Left forelimb (tissue), 1 donor: Measurements from ENCODE around the gene URI1.
"Not testable (repeated sequence)": the region's sequence is repeated elsewhere in the genome, so short reads cannot be mapped to it uniquely, and the experiment has no call there.

Source experiments
- DNase-seq: peaks from one replicate; pipeline ENCODE4 v3.0.0-alpha.2; 2018; ENCODE audit warnings: low spot score

URI1 gene

GRCh38 chr19:30024091-30024490 is 82.1 kb downstream of the URI1 start:
- no peak for DNase-seq

- DNase-seq, result no peak
Measured at GRCh38 chr19:30026933-30027332, 84.9 kb downstream of the URI1 start.

GRCh38 chr19:30028118-30028991 is 86.3 kb downstream of the URI1 start:
- DNase-seq, result no peak

GRCh38 chr19:30028992-30029343 is 86.9 kb downstream of the URI1 start:
- no peak for DNase-seq

GRCh38 chr19:30029721-30030510 is 87.9 kb downstream of the URI1 start:
- DNase-seq, result no peak

GRCh38 chr19:30034321-30034720 is 92.3 kb downstream of the URI1 start:
- DNase-seq, result no peak

GRCh38 chr19:30036154-30037129 is 94.4 kb downstream of the URI1 start:
- no peak for DNase-seq

- DNase-seq, result no peak
Measured at GRCh38 chr19:30037835-30038234, 95.8 kb downstream of the URI1 start.

GRCh38 chr19:30041931-30042330 is 99.9 kb downstream of the URI1 start:
- DNase-seq, result not testable (repeated sequence)

GRCh38 chr19:30043008-30043407 is 101.0 kb downstream of the URI1 start:
- DNase-seq, result not testable (repeated sequence)

- no peak for DNase-seq
Measured at GRCh38 chr19:30044273-30045248, 102.5 kb downstream of the URI1 start.

- DNase-seq, result no peak
Measured at GRCh38 chr19:30046522-30046921, 104.5 kb downstream of the URI1 start.

- DNase-seq, result no peak
Measured at GRCh38 chr19:30047432-30047831, 105.4 kb downstream of the URI1 start.

- DNase-seq, result no peak
Measured at GRCh38 chr19:30049226-30049625, 107.2 kb downstream of the URI1 start.

- DNase-seq, result no peak
Measured at GRCh38 chr19:30049846-30050667, 108.0 kb downstream of the URI1 start.

- no peak for DNase-seq
Measured at GRCh38 chr19:30052122-30053075, 110.4 kb downstream of the URI1 start.

GRCh38 chr19:30053558-30053957 is 111.5 kb downstream of the URI1 start:
- DNase-seq, result no peak

- no peak for DNase-seq
Measured at GRCh38 chr19:30054210-30054609, 112.2 kb downstream of the URI1 start.

- no peak for DNase-seq
Measured at GRCh38 chr19:30056580-30056979, 114.5 kb downstream of the URI1 start.
